Measurements from ENCODE around the gene MECR. TPM values are rescaled to one million over a fixed set of nuclear protein-coding genes. Genes with fewer than 3 reads are reported as not detected.

MECR gene
- total RNA-seq, 1 experiment from 2014 or later, result 23.8 TPM

Other genes starting within 250 kb of the MECR start
- gene TMEM200B, start 107.0 kb downstream of the MECR start, total RNA-seq (2014; rRNA removed; shearing (Covaris generic)), result 2.1 and 5.5 TPM in 2 replicates
- gene SRSF4, start 49.0 kb downstream of the MECR start, total RNA-seq (2014; rRNA removed; shearing (Covaris generic)), result 50.9 and 53.7 TPM in 2 replicates
- 7.9 and 10.7 TPM in 2 replicates for gene PTPRU, start 5.6 kb upstream of the MECR start, total RNA-seq (2014; rRNA removed; shearing (Covaris generic))

Measured in Daoy (cell line).